HEK293 (cell line): ENCODE results near the gene LUC7L.

ENCODE experiments used
- GLI4 ChIP-seq: fragments of 450-650 bp; formaldehyde crosslinking; IDR thresholded peaks from 2 replicates; pipeline ENCODE4 v1.5.1; 2016; ENCODE audit warnings: missing biosample characterization, missing genetic modification characterization
- ZBTB1 ChIP-seq: fragments of 450-650 bp; formaldehyde crosslinking; IDR thresholded peaks from 2 replicates; pipeline ENCODE4 v1.5.1; 2016; ENCODE audit warnings: missing biosample characterization, missing genetic modification characterization
- ZNF132 ChIP-seq: fragments of 450-650 bp; formaldehyde crosslinking; IDR thresholded peaks from 2 replicates; pipeline ENCODE4 v1.5.1; 2017; ENCODE audit warnings: missing biosample characterization, missing genetic modification characterization, borderline replicate concordance
- ZNF24 ChIP-seq: fragments of 450-650 bp; formaldehyde crosslinking; IDR thresholded peaks from 2 replicates; pipeline ENCODE4 v1.5.1; 2016; ENCODE audit warnings: missing biosample characterization, missing genetic modification characterization
- ZNF501 ChIP-seq: fragments of 450-650 bp; formaldehyde crosslinking; IDR thresholded peaks from 2 replicates; pipeline ENCODE4 v1.5.1; 2016; ENCODE audit warnings: missing biosample characterization, missing genetic modification characterization
- ZNF558 ChIP-seq: fragments of 450-650 bp; formaldehyde crosslinking; IDR thresholded peaks from 2 replicates; pipeline ENCODE4 v1.5.1; 2016; ENCODE audit warnings: missing biosample characterization, missing genetic modification characterization
- ZNF830 ChIP-seq: fragments of 450-650 bp; IDR thresholded peaks from 2 replicates; pipeline ENCODE4 v1.5.0; 2018; ENCODE audit warnings: missing biosample characterization, missing genetic modification characterization, low read depth, mild to moderate bottlenecking, moderate library complexity
- TF ChIP-seq, protein P1 (sequence below): fragments of 450-650 bp; formaldehyde crosslinking; IDR thresholded peaks from 2 replicates; pipeline ENCODE4 v1.5.1; 2016; ENCODE audit warnings: missing biosample characterization, missing genetic modification characterization
- TF ChIP-seq, protein P2 (sequence below): fragments of 450-650 bp; formaldehyde crosslinking; IDR thresholded peaks from 2 replicates; pipeline ENCODE4 v1.5.1; 2016; ENCODE audit warnings: missing biosample characterization, missing genetic modification characterization

DNA sequence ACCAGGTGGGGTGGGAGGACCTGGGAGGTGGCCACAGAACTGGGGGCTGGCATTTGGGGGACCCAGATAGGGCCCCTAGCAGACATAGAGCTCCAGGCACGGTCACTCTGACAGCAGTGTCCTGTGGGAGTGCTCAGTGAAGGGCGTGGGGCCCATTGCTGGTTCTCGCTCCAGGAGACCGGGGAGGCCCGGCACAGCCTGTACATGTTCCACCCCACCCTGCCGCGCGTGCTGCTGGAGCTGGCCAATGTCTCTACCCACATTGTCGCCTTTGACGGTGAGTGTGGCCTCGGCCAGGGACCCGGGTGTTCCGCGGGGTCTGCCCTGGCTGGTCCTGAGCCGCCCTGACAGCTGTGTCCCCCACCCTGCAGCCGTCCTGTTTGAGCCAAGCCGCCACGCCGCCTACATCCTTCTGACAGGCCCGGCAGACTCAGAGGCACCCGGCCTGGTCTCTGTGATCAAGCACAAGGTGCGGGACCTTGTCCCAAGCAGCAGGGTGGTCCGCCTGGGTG, 35.2 kb upstream of the LUC7L start:
- TF ChIP-seq ZNF501 (tag by site-specific recombination), result no peak
- TF ChIP-seq GLI4, result no peak
- TF ChIP-seq, protein P1, sequence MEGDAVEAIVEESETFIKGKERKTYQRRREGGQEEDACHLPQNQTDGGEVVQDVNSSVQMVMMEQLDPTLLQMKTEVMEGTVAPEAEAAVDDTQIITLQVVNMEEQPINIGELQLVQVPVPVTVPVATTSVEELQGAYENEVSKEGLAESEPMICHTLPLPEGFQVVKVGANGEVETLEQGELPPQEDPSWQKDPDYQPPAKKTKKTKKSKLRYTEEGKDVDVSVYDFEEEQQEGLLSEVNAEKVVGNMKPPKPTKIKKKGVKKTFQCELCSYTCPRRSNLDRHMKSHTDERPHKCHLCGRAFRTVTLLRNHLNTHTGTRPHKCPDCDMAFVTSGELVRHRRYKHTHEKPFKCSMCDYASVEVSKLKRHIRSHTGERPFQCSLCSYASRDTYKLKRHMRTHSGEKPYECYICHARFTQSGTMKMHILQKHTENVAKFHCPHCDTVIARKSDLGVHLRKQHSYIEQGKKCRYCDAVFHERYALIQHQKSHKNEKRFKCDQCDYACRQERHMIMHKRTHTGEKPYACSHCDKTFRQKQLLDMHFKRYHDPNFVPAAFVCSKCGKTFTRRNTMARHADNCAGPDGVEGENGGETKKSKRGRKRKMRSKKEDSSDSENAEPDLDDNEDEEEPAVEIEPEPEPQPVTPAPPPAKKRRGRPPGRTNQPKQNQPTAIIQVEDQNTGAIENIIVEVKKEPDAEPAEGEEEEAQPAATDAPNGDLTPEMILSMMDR (tag by site-specific recombination), result no peak
- TF ChIP-seq ZNF830 (tag by site-specific recombination), result no peak
- TF ChIP-seq, protein P2, sequence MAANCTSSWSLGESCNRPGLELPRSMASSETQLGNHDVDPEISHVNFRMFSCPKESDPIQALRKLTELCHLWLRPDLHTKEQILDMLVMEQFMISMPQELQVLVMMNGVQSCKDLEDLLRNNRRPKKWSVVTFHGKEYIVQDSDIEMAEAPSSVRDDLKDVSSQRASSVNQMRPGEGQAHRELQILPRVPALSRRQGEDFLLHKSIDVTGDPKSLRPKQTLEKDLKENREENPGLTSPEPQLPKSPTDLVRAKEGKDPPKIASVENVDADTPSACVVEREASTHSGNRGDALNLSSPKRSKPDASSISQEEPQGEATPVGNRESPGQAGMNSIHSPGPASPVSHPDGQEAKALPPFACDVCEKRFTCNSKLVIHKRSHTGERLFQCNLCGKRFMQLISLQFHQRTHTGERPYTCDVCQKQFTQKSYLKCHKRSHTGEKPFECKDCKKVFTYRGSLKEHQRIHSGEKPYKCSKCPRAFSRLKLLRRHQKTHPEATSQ, result no peak
- TF ChIP-seq ZBTB1 (tag by site-specific recombination), result no peak
- TF ChIP-seq ZNF24, result no peak
- TF ChIP-seq ZNF558 (tag by site-specific recombination), result no peak
- no peak for TF ChIP-seq ZNF132
